ENCODE data around the gene RNF31. TPM values are rescaled to one million over a fixed set of nuclear protein-coding genes. Genes with fewer than 3 reads are reported as not detected.

Gene RNF31
- total and polyA plus RNA-seq, 2 of the 13 experiments (the other 11 are each of a cell fraction or from before 2014, with no cell fraction given) = 48.2 to 86.8 TPM

DNA sequence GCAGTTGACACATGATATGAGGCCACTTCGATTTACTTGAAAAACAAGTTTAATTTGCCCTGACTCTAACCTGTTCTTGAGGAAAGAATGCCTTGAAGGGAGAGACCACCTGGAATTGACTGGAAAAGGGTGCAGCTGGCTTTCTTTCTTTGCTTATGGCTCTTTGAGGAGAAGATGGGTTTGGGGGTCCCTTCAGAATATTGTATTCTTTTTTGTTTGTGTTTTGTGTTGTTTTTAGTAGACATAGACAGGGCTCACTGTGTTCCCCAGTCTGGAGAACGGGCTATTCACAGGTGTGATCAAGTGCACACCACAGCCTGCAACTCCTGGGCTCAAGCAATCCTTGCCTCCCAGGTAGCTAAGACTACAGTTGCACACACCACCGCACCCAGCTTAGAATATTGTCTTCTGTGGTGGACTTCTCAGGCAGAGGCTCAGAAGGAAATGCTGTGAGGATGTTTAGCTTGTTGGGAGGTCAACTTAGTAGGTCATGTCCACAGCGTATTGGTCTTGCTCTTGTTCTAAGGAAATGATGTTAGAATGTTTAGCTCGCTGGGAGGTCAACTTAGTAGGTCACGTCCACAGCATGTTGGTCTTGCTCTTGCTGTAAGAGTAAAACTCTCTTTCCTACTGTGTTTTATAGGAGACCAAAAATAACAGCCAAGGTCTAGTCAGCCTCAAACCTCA is 31.0 kb upstream of the RNF31 start (continued):
- TF ChIP-seq MED1 (CRISPR knock-in tag; IDR thresholded peaks at IDR 0.05) (peak; percentile 43; the same call in 1 of the 2 replicates), ZNF768 (CRISPR knock-in tag; IDR thresholded peaks at IDR 0.05) (no peak), ZKSCAN8 (CRISPR knock-in tag; IDR thresholded peaks at IDR 0.05; ENCODE audit: borderline replicate concordance) (no peak), MTA1 (CRISPR knock-in tag; IDR thresholded peaks at IDR 0.05; ENCODE audit: borderline replicate concordance) (no peak), ELF3 (CRISPR knock-in tag; IDR thresholded peaks at IDR 0.05) (no peak), POLR2A (IDR thresholded peaks at IDR 0.05; ENCODE audit: insufficient read depth in 1 of 2, low read depth in 2 of 2, low read length in 2 of 2) (peak in 1 of 2 experiments; percentile 6; a peak in 1 of 4 replicates), ZNF510 (CRISPR knock-in tag; IDR thresholded peaks at IDR 0.05; ENCODE audit: low read depth) (no peak), ZMYM4 (CRISPR knock-in tag; IDR thresholded peaks at IDR 0.05) (0 out of 2 replicates have a peak, but pooled peaks have one; percentile 14), MEIS1 (CRISPR knock-in tag; IDR thresholded peaks at IDR 0.05; ENCODE audit: borderline replicate concordance) (no peak), ZNF749 (CRISPR knock-in tag; IDR thresholded peaks at IDR 0.05; ENCODE audit: borderline replicate concordance) (0 out of 2 replicates have a peak, but pooled peaks have one; percentile 18), HOXA5 (CRISPR knock-in tag; IDR thresholded peaks at IDR 0.05) (0 out of 2 replicates have a peak, but pooled peaks have one; percentile 30), TSC22D2 (CRISPR knock-in tag; IDR thresholded peaks at IDR 0.05; ENCODE audit: borderline replicate concordance) (no peak), ZNF572 (CRISPR knock-in tag; IDR thresholded peaks at IDR 0.05) (no peak), KAT7 (CRISPR knock-in tag; IDR thresholded peaks at IDR 0.05; ENCODE audit: borderline replicate concordance) (0 out of 2 replicates have a peak, but pooled peaks have one; percentile 4), LCORL (IDR thresholded peaks at IDR 0.05) (no peak), LCORL (CRISPR knock-in tag; IDR thresholded peaks at IDR 0.05) (0 out of 2 replicates have a peak, but pooled peaks have one; percentile 45), ZNF263 (CRISPR knock-in tag; IDR thresholded peaks at IDR 0.05) (0 out of 2 replicates have a peak, but pooled peaks have one; percentile 23), PRPF4 (IDR thresholded peaks at IDR 0.05; ENCODE audit: low read depth, low read length, poor library complexity, severe bottlenecking) (no peak)
- TF ChIP-seq, protein P1, sequence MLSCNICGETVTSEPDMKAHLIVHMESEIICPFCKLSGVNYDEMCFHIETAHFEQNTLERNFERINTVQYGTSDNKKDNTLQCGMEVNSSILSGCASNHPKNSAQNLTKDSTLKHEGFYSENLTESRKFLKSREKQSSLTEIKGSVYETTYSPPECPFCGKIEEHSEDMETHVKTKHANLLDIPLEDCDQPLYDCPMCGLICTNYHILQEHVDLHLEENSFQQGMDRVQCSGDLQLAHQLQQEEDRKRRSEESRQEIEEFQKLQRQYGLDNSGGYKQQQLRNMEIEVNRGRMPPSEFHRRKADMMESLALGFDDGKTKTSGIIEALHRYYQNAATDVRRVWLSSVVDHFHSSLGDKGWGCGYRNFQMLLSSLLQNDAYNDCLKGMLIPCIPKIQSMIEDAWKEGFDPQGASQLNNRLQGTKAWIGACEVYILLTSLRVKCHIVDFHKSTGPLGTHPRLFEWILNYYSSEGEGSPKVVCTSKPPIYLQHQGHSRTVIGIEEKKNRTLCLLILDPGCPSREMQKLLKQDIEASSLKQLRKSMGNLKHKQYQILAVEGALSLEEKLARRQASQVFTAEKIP (CRISPR knock-in tag; IDR thresholded peaks at IDR 0.05; ENCODE audit: borderline replicate concordance) = no peak
- TF ChIP-seq, protein P2, sequence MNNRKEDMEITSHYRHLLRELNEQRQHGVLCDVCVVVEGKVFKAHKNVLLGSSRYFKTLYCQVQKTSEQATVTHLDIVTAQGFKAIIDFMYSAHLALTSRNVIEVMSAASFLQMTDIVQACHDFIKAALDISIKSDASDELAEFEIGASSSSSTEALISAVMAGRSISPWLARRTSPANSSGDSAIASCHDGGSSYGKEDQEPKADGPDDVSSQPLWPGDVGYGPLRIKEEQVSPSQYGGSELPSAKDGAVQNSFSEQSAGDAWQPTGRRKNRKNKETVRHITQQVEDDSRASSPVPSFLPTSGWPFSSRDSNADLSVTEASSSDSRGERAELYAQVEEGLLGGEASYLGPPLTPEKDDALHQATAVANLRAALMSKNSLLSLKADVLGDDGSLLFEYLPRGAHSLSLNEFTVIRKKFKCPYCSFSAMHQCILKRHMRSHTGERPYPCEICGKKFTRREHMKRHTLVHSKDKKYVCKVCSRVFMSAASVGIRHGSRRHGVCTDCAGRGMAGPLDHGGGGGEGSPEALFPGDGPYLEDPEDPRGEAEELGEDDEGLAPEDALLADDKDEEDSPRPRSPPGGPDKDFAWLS (CRISPR knock-in tag; IDR thresholded peaks at IDR 0.05; ENCODE audit: borderline replicate concordance) = no peak
- TF ChIP-seq, protein P3, sequence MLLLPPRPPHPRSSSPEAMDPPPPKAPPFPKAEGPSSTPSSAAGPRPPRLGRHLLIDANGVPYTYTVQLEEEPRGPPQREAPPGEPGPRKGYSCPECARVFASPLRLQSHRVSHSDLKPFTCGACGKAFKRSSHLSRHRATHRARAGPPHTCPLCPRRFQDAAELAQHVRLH (CRISPR knock-in tag; IDR thresholded peaks at IDR 0.05; ENCODE audit: borderline replicate concordance, low read depth) = no peak
- TF ChIP-seq, protein P4, sequence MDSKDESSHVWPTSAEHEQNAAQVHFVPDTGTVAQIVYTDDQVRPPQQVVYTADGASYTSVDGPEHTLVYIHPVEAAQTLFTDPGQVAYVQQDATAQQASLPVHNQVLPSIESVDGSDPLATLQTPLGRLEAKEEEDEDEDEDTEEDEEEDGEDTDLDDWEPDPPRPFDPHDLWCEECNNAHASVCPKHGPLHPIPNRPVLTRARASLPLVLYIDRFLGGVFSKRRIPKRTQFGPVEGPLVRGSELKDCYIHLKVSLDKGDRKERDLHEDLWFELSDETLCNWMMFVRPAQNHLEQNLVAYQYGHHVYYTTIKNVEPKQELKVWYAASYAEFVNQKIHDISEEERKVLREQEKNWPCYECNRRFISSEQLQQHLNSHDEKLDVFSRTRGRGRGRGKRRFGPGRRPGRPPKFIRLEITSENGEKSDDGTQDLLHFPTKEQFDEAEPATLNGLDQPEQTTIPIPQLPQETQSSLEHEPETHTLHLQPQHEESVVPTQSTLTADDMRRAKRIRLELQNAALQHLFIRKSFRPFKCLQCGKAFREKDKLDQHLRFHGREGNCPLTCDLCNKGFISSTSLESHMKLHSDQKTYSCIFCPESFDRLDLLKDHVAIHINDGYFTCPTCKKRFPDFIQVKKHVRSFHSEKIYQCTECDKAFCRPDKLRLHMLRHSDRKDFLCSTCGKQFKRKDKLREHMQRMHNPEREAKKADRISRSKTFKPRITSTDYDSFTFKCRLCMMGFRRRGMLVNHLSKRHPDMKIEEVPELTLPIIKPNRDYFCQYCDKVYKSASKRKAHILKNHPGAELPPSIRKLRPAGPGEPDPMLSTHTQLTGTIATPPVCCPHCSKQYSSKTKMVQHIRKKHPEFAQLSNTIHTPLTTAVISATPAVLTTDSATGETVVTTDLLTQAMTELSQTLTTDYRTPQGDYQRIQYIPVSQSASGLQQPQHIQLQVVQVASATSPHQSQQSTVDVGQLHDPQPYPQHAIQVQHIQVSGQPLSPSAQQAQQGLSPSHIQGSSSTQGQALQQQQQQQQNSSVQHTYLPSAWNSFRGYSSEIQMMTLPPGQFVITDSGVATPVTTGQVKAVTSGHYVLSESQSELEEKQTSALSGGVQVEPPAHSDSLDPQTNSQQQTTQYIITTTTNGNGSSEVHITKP (CRISPR knock-in tag; IDR thresholded peaks at IDR 0.05; ENCODE audit: low read depth) = no peak
- TF ChIP-seq, protein P5, sequence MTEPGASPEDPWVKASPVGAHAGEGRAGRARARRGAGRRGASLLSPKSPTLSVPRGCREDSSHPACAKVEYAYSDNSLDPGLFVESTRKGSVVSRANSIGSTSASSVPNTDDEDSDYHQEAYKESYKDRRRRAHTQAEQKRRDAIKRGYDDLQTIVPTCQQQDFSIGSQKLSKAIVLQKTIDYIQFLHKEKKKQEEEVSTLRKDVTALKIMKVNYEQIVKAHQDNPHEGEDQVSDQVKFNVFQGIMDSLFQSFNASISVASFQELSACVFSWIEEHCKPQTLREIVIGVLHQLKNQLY (CRISPR knock-in tag; IDR thresholded peaks at IDR 0.05) = no peak

Measured in HepG2 (cell line).